Stimulated activated effector memory CD8-positive, alpha-beta T cell treated with anti-CD3 and anti-CD28 coated beads, Interleukin-12 subunit alpha, Interleukin-12 subunit beta, amount 100 ng/mL, for 72 hours (primary cell): ENCODE data around the gene RIC8B.

Experiments used
- ATAC-seq: fragments of 150-1000 bp; cut with Tn5 transposase; 2 replicates; pipeline ENCODE4 v1.10.0; 2021
- DNase-seq, 2 donors: peaks; one replicate each; pipeline ENCODE4 v3.0.0; 2021 to 2022; ENCODE audit warnings: low spot score in 2 of 2
- H3K27ac Mint-ChIP-seq: one replicate; pipeline ENCODE4 v1.8.0; 2022; ENCODE audit warnings: mild to moderate bottlenecking, mixed read lengths
- H3K36me3 Mint-ChIP-seq: one replicate; pipeline ENCODE4 v1.8.0; 2022; ENCODE audit warnings: mild to moderate bottlenecking, mixed read lengths
- H3K4me1 Mint-ChIP-seq: one replicate; pipeline ENCODE4 v1.8.0; 2022; ENCODE audit warnings: mixed read lengths
- H3K4me3 Mint-ChIP-seq: one replicate; pipeline ENCODE4 v1.8.0; 2022; ENCODE audit warnings: mild to moderate bottlenecking, mixed read lengths
- H3K9me3 Mint-ChIP-seq: one replicate; pipeline ENCODE4 v1.8.0; 2022; ENCODE audit warnings: mixed read lengths

RIC8B gene

DNA sequence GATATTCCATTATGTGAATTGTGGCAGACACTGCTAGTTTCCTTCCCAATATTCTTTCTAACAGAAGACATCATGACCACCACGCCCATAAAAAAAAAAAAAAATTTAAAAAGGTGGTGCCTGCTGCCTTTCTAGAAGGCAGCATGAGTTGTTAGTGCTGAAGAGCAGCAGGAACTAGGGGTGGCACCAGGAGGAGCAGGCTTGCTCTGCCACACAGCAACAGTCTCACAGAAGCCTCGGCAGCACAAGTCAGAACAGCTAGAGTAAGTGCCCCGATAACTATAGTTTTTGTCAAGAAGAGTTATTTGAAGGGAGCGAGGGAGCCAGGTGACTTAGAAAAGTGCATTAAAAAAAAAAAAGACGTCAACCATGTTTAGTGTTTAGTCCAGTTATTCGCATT lies 114.8 kb downstream of the RIC8B start:
- DNase-seq: no peak
- H3K4me1 Mint-ChIP-seq: no peaks in the 10 kb centered on the region
- ATAC-seq: no peak
- peaks cover 16% of the 10 kb centered on the region for H3K36me3 Mint-ChIP-seq
- no peak overlapping the region for H3K4me3 Mint-ChIP-seq
- H3K27ac Mint-ChIP-seq: no peak overlapping the region
- no peaks in the 10 kb centered on the region for H3K9me3 Mint-ChIP-seq

DNA sequence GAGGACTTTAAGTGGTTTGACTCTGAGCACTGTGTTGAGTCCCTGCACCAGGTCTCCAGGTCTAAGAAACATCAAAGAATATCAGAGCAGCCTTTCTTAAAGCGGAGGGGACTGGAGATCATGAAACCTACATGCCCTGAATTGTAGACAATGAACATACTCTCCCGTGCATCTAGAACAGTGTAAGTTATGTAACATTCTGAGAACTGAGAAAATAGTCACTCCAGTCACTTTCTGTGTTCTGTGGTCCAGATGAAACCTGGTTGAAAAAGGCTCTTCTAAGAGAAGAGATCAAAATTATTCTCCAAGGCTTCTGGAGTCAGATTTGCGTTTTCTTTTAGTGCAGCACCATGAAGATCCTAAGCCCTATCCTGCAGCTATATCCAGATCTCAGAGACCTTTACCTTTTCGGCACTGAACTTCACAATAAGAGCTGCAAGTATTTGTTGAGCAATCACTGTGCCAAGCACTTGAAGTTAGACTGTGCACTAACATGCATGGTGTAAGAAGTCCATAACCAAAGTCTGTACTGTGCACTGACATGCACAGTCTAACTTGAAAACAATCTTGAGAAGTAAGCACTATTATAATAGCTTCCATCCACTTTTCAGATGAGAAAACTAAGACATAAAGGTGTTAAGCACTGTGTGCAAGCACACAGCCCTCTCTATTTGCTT lies 115.6 kb downstream of the RIC8B start:
- no peak overlapping the region for H3K27ac Mint-ChIP-seq
- DNase-seq: no peak
- H3K9me3 Mint-ChIP-seq: no peaks in the 10 kb centered on the region

DNA sequence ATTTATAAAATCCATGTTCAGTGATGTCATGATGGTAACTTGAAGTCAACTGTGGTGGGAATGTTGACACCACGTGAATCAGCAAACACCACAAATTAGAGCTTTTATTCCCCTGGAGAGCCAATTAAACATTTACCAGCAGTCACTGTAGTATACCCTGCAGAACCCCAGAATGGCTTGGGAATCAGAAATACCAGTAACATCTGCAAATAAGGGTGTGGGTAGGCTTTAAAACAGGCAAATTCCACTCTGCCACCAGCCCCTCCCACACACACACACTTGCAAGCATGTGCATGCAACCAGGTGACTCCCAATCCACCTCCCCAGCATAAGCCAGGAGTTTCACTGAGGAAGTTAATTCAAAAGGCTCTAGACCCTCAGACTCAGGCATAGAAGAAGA lies 117.6 kb downstream of the RIC8B start:
- Mint-ChIP-seq H3K4me1 (peaks cover 10% of the 10 kb centered on the region), H3K9me3 (peaks cover 3% of the 10 kb centered on the region), H3K27ac (no peak overlapping the region), H3K36me3 (peaks cover 7% of the 10 kb centered on the region), H3K4me3 (no peak overlapping the region)
- no peak for DNase-seq
- ATAC-seq: no peak

More for the DNA sequence above, 115.6 kb downstream of the RIC8B start:
- no peak for ATAC-seq
- peaks cover 10% of the 10 kb centered on the region for H3K36me3 Mint-ChIP-seq
- H3K4me1 Mint-ChIP-seq: no peaks in the 10 kb centered on the region
- H3K4me3 Mint-ChIP-seq: no peak overlapping the region

DNA sequence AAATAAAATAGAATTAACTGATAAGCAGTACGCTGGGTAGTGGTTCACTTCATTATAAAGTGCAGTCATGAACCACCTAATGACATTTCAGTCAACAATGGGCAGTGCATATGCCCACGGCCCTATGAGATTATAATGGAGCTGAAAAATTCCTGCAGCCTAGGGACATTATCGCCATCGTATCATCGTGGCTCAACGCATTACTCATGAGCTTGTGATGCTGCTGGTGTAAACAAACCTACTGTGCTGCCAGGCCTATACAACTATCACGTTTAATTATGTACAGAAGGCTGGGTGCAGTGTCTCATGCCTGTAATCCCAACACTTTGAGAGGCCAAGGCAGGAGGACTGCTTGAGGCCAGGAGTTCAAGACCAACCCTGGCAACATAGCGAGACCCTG lies 119.0 kb downstream of the RIC8B start:
- ATAC-seq (no peak), DNase-seq (no peak)
- no peaks in the 10 kb centered on the region for H3K36me3 Mint-ChIP-seq
- no peak overlapping the region for H3K4me3 Mint-ChIP-seq
- H3K27ac Mint-ChIP-seq: no peak overlapping the region
- H3K9me3 Mint-ChIP-seq: peaks cover 3% of the 10 kb centered on the region
- peaks cover 10% of the 10 kb centered on the region for H3K4me1 Mint-ChIP-seq

DNA sequence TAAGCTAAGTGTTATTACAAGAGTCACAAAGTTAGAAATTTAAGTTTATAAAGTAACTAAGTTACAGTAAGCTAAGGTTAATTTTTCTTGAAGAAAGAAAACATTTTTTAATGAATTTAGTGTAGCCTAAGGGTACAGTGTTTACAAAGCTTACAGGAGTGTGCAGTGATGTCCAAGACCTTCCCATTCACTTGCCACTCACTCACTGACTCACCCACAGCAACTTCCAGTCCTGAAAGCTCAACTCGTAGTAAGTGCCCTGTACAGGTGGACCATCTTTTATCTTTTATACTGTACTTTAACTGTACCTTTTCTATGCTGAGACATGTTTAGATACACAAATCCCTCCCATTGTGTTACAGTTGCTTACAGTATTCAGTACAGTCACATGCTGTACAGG lies 120.3 kb downstream of the RIC8B start:
- H3K27ac Mint-ChIP-seq: no peak overlapping the region

DNA sequence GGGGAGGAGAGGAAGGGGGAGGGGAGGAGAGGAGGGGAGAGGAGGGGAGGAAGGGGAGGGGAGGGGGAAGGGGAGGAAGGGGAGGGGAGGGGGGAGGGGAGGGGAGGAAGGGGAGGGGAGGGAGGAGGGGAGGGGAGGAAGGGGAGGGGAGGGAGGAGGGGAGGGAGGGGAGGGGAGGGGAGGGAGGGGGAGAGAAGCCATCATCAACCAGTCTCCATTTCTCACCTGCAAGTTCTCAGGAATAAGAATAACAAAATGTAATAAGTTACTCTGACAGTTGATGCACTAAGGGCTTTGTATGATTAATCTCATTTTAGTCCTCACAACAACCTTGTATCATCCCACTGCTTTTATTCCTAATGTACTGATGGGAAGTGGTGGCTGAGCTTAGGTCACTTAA lies 122.1 kb downstream of the RIC8B start:
- H3K36me3 Mint-ChIP-seq: no peaks in the 10 kb centered on the region
- H3K27ac Mint-ChIP-seq: no peak overlapping the region
- peaks cover 10% of the 10 kb centered on the region for H3K4me1 Mint-ChIP-seq
- peaks cover 3% of the 10 kb centered on the region for H3K9me3 Mint-ChIP-seq
- H3K4me3 Mint-ChIP-seq: no peak overlapping the region
- DNase-seq (no peak), ATAC-seq (no peak)

More for the DNA sequence above, 120.3 kb downstream of the RIC8B start:
- ATAC-seq (no peak), DNase-seq (no peak)
- no peak overlapping the region for H3K4me3 Mint-ChIP-seq
- peaks cover 10% of the 10 kb centered on the region for H3K4me1 Mint-ChIP-seq
- no peaks in the 10 kb centered on the region for H3K36me3 Mint-ChIP-seq
- peaks cover 3% of the 10 kb centered on the region for H3K9me3 Mint-ChIP-seq

DNA sequence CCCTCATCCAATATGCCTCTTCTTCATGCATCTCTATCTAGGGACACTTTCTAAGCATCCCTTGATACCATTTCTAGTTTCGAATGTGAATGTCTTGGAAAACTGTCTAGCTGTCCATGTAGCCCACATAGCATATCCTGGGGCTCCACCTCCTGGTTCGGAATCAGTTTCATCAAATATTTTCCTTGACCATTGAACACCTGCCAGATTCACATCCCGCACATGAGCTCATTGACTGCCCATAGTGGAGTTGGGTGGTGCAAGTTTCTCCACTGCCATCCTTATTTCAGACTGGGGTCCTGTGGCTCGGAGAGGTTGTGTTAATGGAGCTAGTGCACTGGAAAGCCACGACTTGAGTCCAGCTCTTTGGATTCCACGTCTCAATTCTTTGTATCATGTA lies 122.6 kb downstream of the RIC8B start:
- Mint-ChIP-seq H3K27ac (no peak overlapping the region), H3K4me3 (no peak overlapping the region), H3K9me3 (peaks cover 3% of the 10 kb centered on the region), H3K4me1 (peaks cover 10% of the 10 kb centered on the region), H3K36me3 (no peaks in the 10 kb centered on the region)
- ATAC-seq (no peak), DNase-seq (no peak)

DNA sequence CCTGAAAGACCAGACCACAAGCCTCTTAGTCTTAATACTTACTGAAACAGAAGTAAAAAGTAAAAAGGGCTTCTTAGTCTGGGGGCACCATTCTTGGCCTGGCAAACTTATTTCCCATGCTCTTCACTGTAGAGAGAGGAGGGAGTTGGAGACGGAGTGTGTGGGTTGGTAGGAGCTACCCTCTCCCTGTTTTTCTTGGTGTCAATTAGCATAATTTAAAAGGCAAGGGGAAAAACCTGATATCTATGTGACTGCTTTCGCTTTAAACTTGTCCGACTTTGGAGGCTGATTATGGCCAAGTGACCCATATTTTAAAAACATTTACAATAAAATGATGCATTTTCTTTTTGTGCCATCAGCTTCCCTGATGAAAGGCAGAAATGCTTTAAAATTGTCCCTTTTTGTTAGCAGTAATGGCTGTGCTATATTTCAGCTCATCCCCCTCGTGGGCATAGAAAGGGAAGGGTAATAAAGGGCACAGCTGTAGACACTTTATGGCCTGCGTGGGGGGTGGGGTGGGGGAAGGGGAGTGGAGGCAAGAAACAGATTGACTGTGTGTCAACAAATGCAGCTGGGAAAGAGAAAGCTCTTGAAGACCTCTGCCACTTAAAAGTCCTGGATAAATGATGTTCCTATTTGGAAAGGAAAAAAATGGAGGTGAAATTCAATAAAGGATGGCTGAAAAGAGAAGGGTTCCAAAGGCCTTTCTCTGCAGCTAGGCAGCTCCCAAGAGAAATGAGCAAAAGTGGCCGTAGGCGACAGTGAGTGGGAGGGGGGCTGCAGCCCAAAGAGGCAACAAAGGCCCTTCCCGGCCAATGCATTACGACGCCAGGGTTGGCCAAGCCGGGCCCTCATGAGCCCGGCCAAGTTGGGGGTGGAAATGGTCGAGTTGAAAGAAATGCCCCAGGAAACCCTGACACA lies 123.8 kb downstream of the RIC8B start:
- ATAC-seq (no peak), DNase-seq (no peak)
- peaks cover 3% of the 10 kb centered on the region for H3K9me3 Mint-ChIP-seq
- H3K4me3 Mint-ChIP-seq: no peak overlapping the region
- H3K4me1 Mint-ChIP-seq: peaks cover 15% of the 10 kb centered on the region
- H3K36me3 Mint-ChIP-seq: no peaks in the 10 kb centered on the region
- H3K27ac Mint-ChIP-seq: no peak overlapping the region

DNA sequence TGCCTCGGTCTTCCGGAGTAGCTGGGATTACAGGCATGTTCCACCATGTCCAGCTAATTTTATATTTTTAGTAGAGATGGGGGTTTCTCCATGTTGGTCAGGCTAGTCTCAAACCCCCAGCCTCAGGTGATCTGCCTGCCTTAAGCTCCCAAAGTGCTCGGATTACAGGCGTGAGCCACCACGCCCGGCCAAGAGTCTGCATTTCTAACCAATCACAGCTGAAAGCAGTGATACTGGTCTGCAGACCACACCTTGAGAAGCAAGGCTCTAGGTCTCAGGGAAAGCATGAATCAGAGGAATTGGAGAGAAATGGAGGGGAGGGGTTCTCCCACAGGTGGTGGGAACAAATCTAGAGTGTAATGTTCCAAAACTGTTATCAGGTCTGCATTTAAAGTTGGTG lies 126.1 kb downstream of the RIC8B start:
- no peak overlapping the region for H3K27ac Mint-ChIP-seq
- DNase-seq (no peak), ATAC-seq (no peak)
- H3K4me1 Mint-ChIP-seq: peaks cover 21% of the 10 kb centered on the region
- H3K4me3 Mint-ChIP-seq: no peak overlapping the region
- H3K36me3 Mint-ChIP-seq: no peaks in the 10 kb centered on the region
- peaks cover 3% of the 10 kb centered on the region for H3K9me3 Mint-ChIP-seq

DNA sequence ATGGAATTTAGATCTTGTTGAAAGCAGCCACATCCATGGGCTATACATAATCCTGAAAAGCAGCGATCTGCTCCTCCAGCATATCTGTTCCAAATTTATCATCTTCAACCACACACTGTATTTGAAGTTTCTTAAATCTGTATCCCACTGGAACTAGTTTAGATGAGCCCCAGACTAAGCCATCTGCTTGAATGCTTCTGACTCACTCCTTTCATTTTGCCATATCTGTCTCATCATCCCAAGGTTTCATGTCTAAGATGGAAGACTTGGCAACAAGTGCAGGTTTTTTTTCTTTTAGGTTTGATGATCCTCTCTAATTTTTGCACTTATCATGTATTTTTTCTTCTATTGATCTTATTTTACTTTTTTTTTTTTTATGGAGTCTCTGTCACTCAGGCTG lies 126.8 kb downstream of the RIC8B start:
- ATAC-seq: no peak
- Mint-ChIP-seq H3K36me3 (no peaks in the 10 kb centered on the region), H3K9me3 (no peaks in the 10 kb centered on the region), H3K4me3 (no peak overlapping the region), H3K4me1 (peaks cover 16% of the 10 kb centered on the region), H3K27ac (no peak overlapping the region)
- no peak for DNase-seq

DNA sequence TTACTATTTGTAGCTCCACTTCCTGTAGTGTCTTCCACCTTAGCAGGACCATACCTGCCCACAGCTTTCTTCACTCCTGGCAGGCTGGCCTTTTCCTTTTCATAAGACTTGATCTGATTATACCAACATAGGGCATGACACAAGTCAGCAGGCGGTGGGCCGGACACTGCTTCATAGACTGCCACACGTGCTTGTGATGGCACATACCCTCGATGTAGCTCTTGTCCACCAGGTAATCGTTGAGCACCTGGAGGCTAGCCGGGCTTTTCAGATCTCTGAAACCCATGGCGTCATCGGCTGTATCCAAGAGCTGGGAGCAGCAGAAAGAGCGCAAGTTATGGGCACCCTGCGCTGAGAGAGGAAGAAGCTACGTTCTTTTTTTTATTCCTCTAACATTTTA lies 127.6 kb downstream of the RIC8B start:
- Mint-ChIP-seq H3K36me3 (no peaks in the 10 kb centered on the region), H3K4me3 (no peak overlapping the region), H3K9me3 (no peaks in the 10 kb centered on the region), H3K27ac (no peak overlapping the region), H3K4me1 (peaks cover 12% of the 10 kb centered on the region)
- ATAC-seq (no peak), DNase-seq (no peak)

DNA sequence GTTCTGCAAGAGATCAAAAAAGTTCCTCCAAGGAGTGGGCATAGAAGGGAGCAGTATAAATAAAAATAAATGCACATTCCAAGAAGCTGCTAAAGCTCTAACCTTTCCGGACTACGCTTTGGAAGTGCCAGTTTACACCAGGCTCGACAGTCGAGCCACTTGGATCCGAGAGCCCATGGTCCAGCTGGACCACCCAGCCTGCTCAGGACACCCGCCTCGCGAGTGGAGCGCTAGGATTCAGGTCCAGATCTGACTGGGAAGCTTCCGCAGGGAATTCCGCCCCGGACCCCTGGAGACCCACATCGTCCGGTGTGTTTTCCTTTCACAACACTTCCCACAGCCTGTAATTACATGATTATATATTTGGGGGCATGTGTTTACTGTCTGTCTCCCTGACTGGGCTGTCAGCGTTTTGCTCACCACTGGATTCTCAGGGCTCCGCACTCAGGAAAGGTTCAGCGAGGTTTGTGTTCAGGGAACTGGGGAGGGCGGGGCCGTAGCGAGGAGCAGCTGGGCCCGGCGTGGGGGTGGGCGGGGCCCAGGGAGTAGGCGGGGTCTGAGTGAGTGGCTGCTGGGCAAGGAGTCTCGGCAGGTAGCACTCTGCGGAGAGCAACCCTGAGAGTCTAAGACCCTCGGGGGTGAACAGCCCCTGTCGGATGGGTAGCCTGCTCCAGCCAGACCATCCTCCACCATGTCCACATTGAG lies 128.9 kb downstream of the RIC8B start:
- ATAC-seq (peak; percentile 90), DNase-seq (peak; percentile 47 to 70)
- Mint-ChIP-seq H3K4me3 (peak overlapping the region; percentile 53), H3K9me3 (no peaks in the 10 kb centered on the region), H3K4me1 (peaks cover 16% of the 10 kb centered on the region), H3K27ac (no peak overlapping the region), H3K36me3 (no peaks in the 10 kb centered on the region)

DNA sequence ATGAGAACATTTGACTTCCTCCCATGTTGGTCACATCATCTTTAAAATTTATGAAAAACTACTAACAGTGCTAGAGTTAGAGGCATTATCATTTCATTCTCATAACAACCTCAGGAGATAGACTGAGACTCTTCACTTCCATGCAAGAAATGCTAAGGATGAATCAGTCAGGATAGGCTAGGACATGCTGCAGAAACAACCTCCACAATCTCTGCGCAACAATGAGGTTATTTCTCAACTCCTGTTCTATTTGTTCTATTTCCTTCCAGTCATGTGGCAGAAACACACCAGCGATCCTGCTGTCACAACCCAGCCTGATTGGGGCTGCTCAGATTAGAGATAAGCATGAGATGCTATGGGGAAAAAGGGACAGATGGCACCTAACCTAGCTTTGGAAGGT lies 132.2 kb downstream of the RIC8B start:
- DNase-seq (no peak), ATAC-seq (no peak)
- Mint-ChIP-seq H3K27ac (peak overlapping the region; percentile 46), H3K9me3 (no peaks in the 10 kb centered on the region), H3K4me3 (no peak overlapping the region), H3K4me1 (peaks cover 26% of the 10 kb centered on the region), H3K36me3 (peaks cover 2% of the 10 kb centered on the region)

DNA sequence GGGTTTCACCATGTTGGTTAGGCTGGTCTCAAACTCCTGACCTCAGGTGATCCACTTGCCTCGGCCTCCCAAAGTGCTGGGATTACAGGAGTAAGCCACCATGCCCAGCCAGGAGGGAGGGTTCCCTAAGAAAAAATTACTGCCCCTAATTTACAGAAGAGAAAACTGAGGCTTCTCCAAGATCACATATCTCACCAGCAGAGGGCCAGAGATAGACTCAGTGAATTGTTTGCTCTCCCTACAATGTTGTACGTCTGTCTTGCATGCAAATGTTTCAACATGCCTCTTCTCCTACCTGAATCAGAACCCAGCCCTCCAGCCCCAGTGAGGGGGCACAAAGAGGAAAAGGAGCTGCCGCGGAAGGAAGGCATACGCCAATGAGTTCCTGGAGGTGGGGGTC lies 132.9 kb downstream of the RIC8B start:
- H3K36me3 Mint-ChIP-seq: peaks cover 5% of the 10 kb centered on the region
- ATAC-seq: no peak
- no peak overlapping the region for H3K27ac Mint-ChIP-seq
- no peak for DNase-seq
- peaks cover 29% of the 10 kb centered on the region for H3K4me1 Mint-ChIP-seq
- no peak overlapping the region for H3K4me3 Mint-ChIP-seq
- no peaks in the 10 kb centered on the region for H3K9me3 Mint-ChIP-seq

DNA sequence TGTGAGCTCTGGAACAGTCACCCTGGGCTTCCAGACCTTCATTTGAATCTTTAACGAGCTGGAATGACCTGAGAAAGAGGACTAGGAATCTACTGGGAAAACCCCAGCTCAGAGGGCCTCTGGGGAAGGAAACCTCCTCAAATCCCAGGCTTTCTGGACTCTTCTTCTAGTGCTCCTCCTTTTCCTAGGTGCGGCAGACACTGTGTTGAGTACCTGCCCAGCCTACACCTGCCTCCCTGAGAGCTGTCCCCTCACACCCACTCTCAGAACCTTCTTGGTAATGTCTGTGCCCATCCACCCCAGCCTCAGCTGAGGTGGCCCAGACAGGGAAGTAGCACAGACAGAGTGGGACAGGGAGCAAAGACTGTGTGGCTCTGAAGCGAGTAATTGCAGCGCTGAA lies 133.4 kb downstream of the RIC8B start:
- H3K9me3 Mint-ChIP-seq: no peaks in the 10 kb centered on the region
- DNase-seq (no peak), ATAC-seq (no peak)
- peaks cover 5% of the 10 kb centered on the region for H3K36me3 Mint-ChIP-seq
- H3K4me3 Mint-ChIP-seq: no peak overlapping the region
- H3K4me1 Mint-ChIP-seq: peaks cover 28% of the 10 kb centered on the region
- no peak overlapping the region for H3K27ac Mint-ChIP-seq
